Hepatocyte (in vitro differentiated cells): ENCODE results near the gene MOB2. TPM values are rescaled to one million over a fixed set of nuclear protein-coding genes. Genes with fewer than 3 reads are reported as not detected.

ENCODE experiments used
- DNase-seq: peaks from one replicate; pipeline ENCODE4 v3.0.0-alpha.2; 2016; ENCODE audit warnings: low spot score
- H2AFZ ChIP-seq: fragments of 200-600 bp; sonication (generic); 2 replicates; pipeline ENCODE4 v1.6.0; 2016; ENCODE audit warnings: antibody characterized with exemption, mild to moderate bottlenecking
- H3K27ac ChIP-seq: fragments of 200-600 bp; sonication (generic); 2 replicates; pipeline ENCODE4 v1.5.1; 2016; ENCODE audit warnings: mild to moderate bottlenecking
- H3K27me3 ChIP-seq: fragments of 200-600 bp; sonication (generic); 2 replicates; pipeline ENCODE4 v1.6.1; 2016
- H3K36me3 ChIP-seq: fragments of 200-600 bp; sonication (generic); replicated peaks from 2 replicates; pipeline ENCODE4 v1.5.1; 2016; ENCODE audit warnings: low read depth; ENCODE audit not compliant: insufficient read depth
- H3K4me1 ChIP-seq: fragments of 200-600 bp; sonication (generic); 2 replicates; pipeline ENCODE4 v1.5.1; 2016; ENCODE audit warnings: mild to moderate bottlenecking, moderate library complexity; ENCODE audit not compliant: insufficient read depth
- H3K4me2 ChIP-seq: fragments of 200-600 bp; sonication (generic); 2 replicates; pipeline ENCODE4 v1.6.0; 2016
- H3K4me3 ChIP-seq: fragments of 200-600 bp; sonication (generic); 2 replicates; pipeline ENCODE4 v1.5.1; 2016; ENCODE audit warnings: mild to moderate bottlenecking
- H3K79me2 ChIP-seq: fragments of 200-600 bp; sonication (generic); 2 replicates; pipeline ENCODE4 v1.6.0; 2017; ENCODE audit warnings: mild to moderate bottlenecking
- H3K9me2 ChIP-seq: fragments of 200-600 bp; sonication (generic); replicated peaks from 2 replicates; pipeline ENCODE4 v1.6.0; 2017; ENCODE audit warnings: mild to moderate bottlenecking; ENCODE audit not compliant: insufficient read depth
- H3K9me3 ChIP-seq: fragments of 200-600 bp; sonication (generic); 2 replicates; pipeline ENCODE4 v1.5.1; 2016; ENCODE audit warnings: low read depth, mild to moderate bottlenecking
- H4K20me1 ChIP-seq: fragments of 200-600 bp; sonication (generic); 2 replicates; pipeline ENCODE4 v1.6.0; 2016; ENCODE audit warnings: mild to moderate bottlenecking; ENCODE audit not compliant: insufficient read depth, poor library complexity, severe bottlenecking
- CTCF ChIP-seq: fragments of 200-600 bp; sonication (generic); IDR thresholded peaks from 2 replicates; pipeline ENCODE4 v1.5.1; 2016; ENCODE audit warnings: antibody characterized with exemption, mild to moderate bottlenecking; ENCODE audit not compliant: poor library complexity
- EZH2 ChIP-seq: fragments of 200-600 bp; sonication (generic); IDR thresholded peaks from 2 replicates; pipeline ENCODE4 v1.6.1; 2016; ENCODE audit warnings: antibody characterized with exemption, mild to moderate bottlenecking, borderline replicate concordance
- EZH2phosphoT487 ChIP-seq: fragments of 200-600 bp; sonication (generic); IDR thresholded peaks from one replicate; pipeline ENCODE4 v1.6.1; 2018; ENCODE audit warnings: antibody characterized with exemption, mild to moderate bottlenecking, low read depth, moderate library complexity; ENCODE audit not compliant: unreplicated experiment, severe bottlenecking
- WGBS: methylation state at CpG from one replicate; pipeline ENCODE4 v1.1.6; 2016; ENCODE audit warnings: low lambda C conversion rate; ENCODE audit errors: missing lambda C conversion rate; 5-methylcytosine and 5-hydroxymethylcytosine counted together
- polyA plus RNA-seq: library from polyadenylated mRNA; unstranded; fragments of >200 nt; fragmentation: Nextera tagmentation; extraction: Ambion mirVana; gene quantifications from 2 replicates; pipeline ENCODE4 v1.2.1, GENCODE V29; 2016
- total RNA-seq: library from RNA; depleted of rRNA; stranded (reverse); fragments of >200 nt; gene quantifications from 2 replicates; pipeline ENCODE4 v1.2.3, GENCODE V29; 2014

Gene MOB2
- total and polyA plus RNA-seq, 2 experiments from 2014 or later: 12.5 to 48.2 TPM

- TF ChIP-seq CTCF: no peak
- TF ChIP-seq EZH2: no peak
- no peak for TF ChIP-seq EZH2phosphoT487
- H3K4me2 ChIP-seq: no peak overlapping the region
- H3K9me3 ChIP-seq: no peaks in the 10 kb centered on the region
- no peak overlapping the region for H3K27ac ChIP-seq
- H3K27me3 ChIP-seq: no peaks in the 10 kb centered on the region
- H3K9me2 ChIP-seq: no peaks in the 10 kb centered on the region
- WGBS: 84% methylated on average over 3 of the region's 3 CpGs
- H3K4me3 ChIP-seq: no peak overlapping the region
- no peaks in the 10 kb centered on the region for H3K36me3 ChIP-seq
- no peak overlapping the region for H2AFZ ChIP-seq
- H3K4me1 ChIP-seq: no peaks in the 10 kb centered on the region
- no peak for DNase-seq
- peaks cover 72% of the 10 kb centered on the region for H3K79me2 ChIP-seq
- peaks cover 59% of the 10 kb centered on the region for H4K20me1 ChIP-seq
Observed at GRCh38 chr11:1496761-1497095, 10.1 kb upstream of the MOB2 start.

GRCh38 chr11:1496091-1496760 lies 9.6 kb upstream of the MOB2 start:
- H2AFZ ChIP-seq: no peak overlapping the region
- no peaks in the 10 kb centered on the region for H3K4me1 ChIP-seq
- no peaks in the 10 kb centered on the region for H3K9me3 ChIP-seq
- H3K4me2 ChIP-seq: no peak overlapping the region
- no peak for TF ChIP-seq CTCF
- TF ChIP-seq EZH2: no peak
- TF ChIP-seq EZH2phosphoT487: no peak
- 88% methylated on average over 9 of the region's 9 CpGs for WGBS
- H4K20me1 ChIP-seq: peaks cover 63% of the 10 kb centered on the region
- H3K27me3 ChIP-seq: no peaks in the 10 kb centered on the region
- peaks cover 77% of the 10 kb centered on the region for H3K79me2 ChIP-seq
- no peaks in the 10 kb centered on the region for H3K36me3 ChIP-seq
- H3K4me3 ChIP-seq: no peak overlapping the region
- no peak for DNase-seq
- no peaks in the 10 kb centered on the region for H3K9me2 ChIP-seq
- no peak overlapping the region for H3K27ac ChIP-seq

GRCh38 chr11:1494650-1495049 lies 8.1 kb upstream of the MOB2 start:
- H4K20me1 ChIP-seq: peaks cover 50% of the 10 kb centered on the region

More at GRCh38 chr11:1494650-1495049, 8.1 kb upstream of the MOB2 start:
- no peaks in the 10 kb centered on the region for H3K9me3 ChIP-seq
- H3K4me2 ChIP-seq: no peak overlapping the region
- no peaks in the 10 kb centered on the region for H3K4me1 ChIP-seq
- H3K36me3 ChIP-seq: no peaks in the 10 kb centered on the region
- no peak overlapping the region for H2AFZ ChIP-seq
- no peak overlapping the region for H3K4me3 ChIP-seq
- 94% methylated on average over 3 of the region's 3 CpGs for WGBS
- TF ChIP-seq EZH2phosphoT487 (no peak), CTCF (no peak), EZH2 (no peak)
- peaks cover 84% of the 10 kb centered on the region for H3K79me2 ChIP-seq
- no peaks in the 10 kb centered on the region for H3K9me2 ChIP-seq
- no peaks in the 10 kb centered on the region for H3K27me3 ChIP-seq
- no peak overlapping the region for H3K27ac ChIP-seq
- DNase-seq: no peak
